K562 (cell line): ENCODE results near the gene DGKZ. TPM values are rescaled to one million over a fixed set of nuclear protein-coding genes. Genes with fewer than 3 reads are reported as not detected.

ENCODE experiments used
- ARID1B ChIP-seq: fragments of 450-650 bp; IDR thresholded peaks from 2 replicates; pipeline ENCODE4 v1.6.1; 2016; ENCODE audit warnings: antibody characterized with exemption, mild to moderate bottlenecking, inconsistent platforms
- BRCA1 ChIP-seq, 2 experiments: fragments of 450-650 bp in 1 of 2; sonication (generic) in 1 of 2; formaldehyde crosslinking in 1 of 2; IDR thresholded peaks; 2 replicates each; pipeline versions ENCODE4 v1.5.0 to v1.6.1; 2017 to 2020; ENCODE audit warnings: mild to moderate bottlenecking in 1 of 2, missing genetic modification reagents in 1 of 2
- FOXA1 ChIP-seq: fragments of 450-650 bp; IDR thresholded peaks from 2 replicates; pipeline ENCODE4 v1.6.1; 2016; ENCODE audit warnings: mild to moderate bottlenecking, borderline replicate concordance
- FOXA3 ChIP-seq, 2 experiments: fragments of 450-650 bp in 1 of 2; sonication (generic) in 1 of 2; formaldehyde crosslinking; IDR thresholded peaks in 1 of 2; conservative IDR thresholded peaks in 1 of 2; 2 replicates each; pipeline versions ENCODE4 v1.4.0 to v1.8.0; 2020 to 2022; ENCODE audit warnings: mild to moderate bottlenecking in 2 of 2, missing genetic modification reagents in 1 of 2
- FOXK1 ChIP-seq: sonication (generic); formaldehyde crosslinking; IDR thresholded peaks from 2 replicates; pipeline ENCODE4 v1.8.0; 2022; ENCODE audit warnings: missing genetic modification reagents, mild to moderate bottlenecking, borderline replicate concordance
- FOXP1 ChIP-seq: sonication (generic); formaldehyde crosslinking; IDR thresholded peaks from 2 replicates; pipeline ENCODE4 v1.8.0; 2022; ENCODE audit warnings: mild to moderate bottlenecking, missing genetic modification reagents
- HMG20A ChIP-seq: fragments of 450-650 bp; formaldehyde crosslinking; conservative IDR thresholded peaks from 2 replicates; pipeline ENCODE4 v1.4.0; 2020; ENCODE audit warnings: mild to moderate bottlenecking, mixed read lengths
- KDM5B ChIP-seq: fragments of 200-600 bp; sonication (generic); IDR thresholded peaks from 2 replicates; pipeline ENCODE4 v1.6.1; 2012; ENCODE audit warnings: low read depth, mild to moderate bottlenecking, moderate library complexity, low read length, control low read depth, inconsistent platforms; ENCODE audit not compliant: insufficient replicate concordance
- NCOA2 ChIP-seq, 2 experiments: fragments of 450-650 bp; IDR thresholded peaks; 2 replicates each; pipeline ENCODE4 v1.6.1; 2018; ENCODE audit warnings: mild to moderate bottlenecking in 2 of 2, moderate library complexity in 1 of 2; ENCODE audit not compliant: partially characterized antibody in 2 of 2
- NFE2 ChIP-seq: IDR thresholded peaks from 2 replicates; pipeline ENCODE4 v1.6.1; 2014; ENCODE audit warnings: antibody characterized with exemption, low read depth
- PATZ1 ChIP-seq: fragments of 250-450 bp; sonication (Bioruptor Pico); IDR thresholded peaks from 2 replicates; pipeline ENCODE4 v1.5.0; 2020; ENCODE audit warnings: mild to moderate bottlenecking, borderline replicate concordance
- RERE ChIP-seq: sonication (generic); formaldehyde crosslinking; IDR thresholded peaks from 2 replicates; pipeline ENCODE4 v1.8.0; 2023; ENCODE audit warnings: missing genetic modification reagents, mild to moderate bottlenecking, borderline replicate concordance
- SFPQ ChIP-seq: fragments of 200-400 bp; formaldehyde crosslinking; IDR thresholded peaks from 2 replicates; pipeline ENCODE4 v1.6.1; 2017; ENCODE audit warnings: mild to moderate bottlenecking, low read depth, low read length, moderate library complexity
- UBTF ChIP-seq, 2 experiments: IDR thresholded peaks; 2 replicates each; pipeline ENCODE4 v1.6.1; 2012; ENCODE audit warnings: improper control_type of control experiment in 2 of 2, low read depth in 2 of 2, low read length in 2 of 2, borderline replicate concordance in 1 of 2
- ZFPM2 ChIP-seq: fragments of 250-450 bp; sonication (Bioruptor Pico); IDR thresholded peaks from 2 replicates; pipeline ENCODE4 v1.5.1; 2022; ENCODE audit warnings: mild to moderate bottlenecking
- polyA plus RNA-seq, 8 experiments: library from polyadenylated mRNA; depleted of rRNA in 4 of 8; stranded (reverse) in 5 of 8; unstranded in 3 of 8; fragments of >200 nt; fragmentation: Nextera tagmentation in 2 of 8; fragmentation: Illumina TruSeq in 1 of 8; extraction: Ambion mirVana in 2 of 8; extraction: Trizol in 1 of 8; gene quantifications; 2 replicates each; pipeline versions ENCODE4 v1.2.1 to v1.2.3, GENCODE V29; 2011 to 2014; ENCODE audit warnings: inconsistent platforms in 1 of 8, missing spikeins in 1 of 8
- total RNA-seq, 7 experiments: library from RNA; depleted of rRNA in 6 of 7; stranded (reverse); fragments of >200 nt in 6 of 7; fragmentation: Illumina TruSeq in 2 of 7; extraction: Trizol in 2 of 7; gene quantifications; 2 replicates each; pipeline versions ENCODE4 v1.2.1 to v1.2.3, GENCODE V29; 2011 to 2021; ENCODE audit warnings: low replicate concordance in 1 of 7

Gene DGKZ
- total and polyA plus RNA-seq, 9 of the 15 experiments (the other 6 are each of a cell fraction or from before 2014, with no cell fraction given) = 0.51 to 100 (median 44.2) TPM

- TF ChIP-seq RERE (no peak), UBTF (IDR thresholded peaks at IDR 0.05; ENCODE audit: borderline replicate concordance in 1 of 2, low read depth in 2 of 2, low read length in 2 of 2) (no peak), HMG20A (no peak), ARID1B (0 out of 2 replicates have a peak, but pooled peaks have one; percentile 17), PATZ1 (CRISPR knock-in tag) (no peak), FOXK1 (CRISPR knock-in tag) (no peak), SFPQ (no peak), FOXA3 (CRISPR knock-in tag; conservative IDR thresholded peaks at IDR 0.05 in 1 of 2, IDR thresholded peaks at IDR 0.05 in 1 of 2) (no peak), BRCA1 (IDR thresholded peaks at IDR 0.05) (no peak), BRCA1 (CRISPR knock-in tag; IDR thresholded peaks at IDR 0.05) (no peak), KDM5B (peak; percentile 46), NFE2 (no peak), ZFPM2 (CRISPR knock-in tag) (no peak), NCOA2 (IDR thresholded peaks at IDR 0.05; ENCODE audit: partially characterized antibody in 2 of 2) (no peak), FOXP1 (CRISPR knock-in tag) (no peak), FOXA1 (no peak)
Observed at GRCh38 chr11:46345131-46345597, 2.1 kb upstream of the DGKZ start (continued).
